Motor neuron (in vitro differentiated cells): Measurements from ENCODE around the gene RAB9A. TPM values are rescaled to one million over a fixed set of nuclear protein-coding genes. Genes with fewer than 3 reads are reported as not detected.
"Not testable (repeated sequence)": the region's sequence is repeated elsewhere in the genome, so short reads cannot be mapped to it uniquely, and the experiment has no call there.

Source experiments
- ATAC-seq, 8 experiments: fragments of 200-7000 bp; cut with Tn5 transposase; replicated peaks in 6 of 8; 2 replicates each; pipeline ENCODE4 v1.8.0; 2021; ENCODE audit warnings: mild to moderate bottlenecking in 8 of 8, moderate library complexity in 8 of 8
- H3K27ac ChIP-seq, 2 donors: fragments of 250-450 bp; sonication (Bioruptor Pico); 2 replicates each; pipeline ENCODE4 v1.9.0; 2021; ENCODE audit warnings: antibody characterized with exemption in 2 of 2, mild to moderate bottlenecking in 2 of 2, moderate library complexity in 1 of 2
- H3K4me1 ChIP-seq, 2 donors: fragments of 250-450 bp; sonication (Bioruptor Pico); replicated peaks in 1 of 2; 2 replicates each; pipeline ENCODE4 v1.6.1; 2021; ENCODE audit warnings: antibody characterized with exemption in 2 of 2, mild to moderate bottlenecking in 2 of 2, moderate library complexity in 1 of 2
- H3K4me3 ChIP-seq, 5 donors: fragments of 250-450 bp; sonication (Bioruptor Pico); 2 replicates each; pipeline ENCODE4 v1.9.0; 2021; ENCODE audit warnings: antibody characterized with exemption in 5 of 5, mild to moderate bottlenecking in 5 of 5, moderate library complexity in 4 of 5
- WGBS, 10 experiments: fragments of 450-650 bp; shearing (Covaris generic); methylation state at CpG; one replicate each; pipeline ENCODE4 v1.0.0; 2022; 5-methylcytosine and 5-hydroxymethylcytosine counted together
- in situ Hi-C, 9 experiments: fragments of 400-800 bp; cut with MboI; loops; one replicate each; pipeline ENCODE4 v1.15.0; 2021; ENCODE audit warnings: low sequenced_read_pairs in 9 of 9, low pct_unique_long_range_greater_than_20kb in 2 of 9; ENCODE audit not compliant: unreplicated experiment in 9 of 9
- total RNA-seq, 8 experiments: library from RNA; unstranded; fragments of 300-600 nt; gene quantifications; 2 replicates each; pipeline versions ENCODE4 v1.2.3 to v1.2.4, GENCODE V29; 2022

Gene RAB9A
- total RNA-seq, 8 experiments from 2014 or later, result 10.4 to 29.6 (median 15.0) TPM

GRCh38 chrX:13654116-13654515 is 34.8 kb upstream of the RAB9A start:
- Histone ChIP-seq H3K4me1 (peaks cover 2 to 15% of the 10 kb centered on the region in 2 donors), H3K4me3 (peak overlapping the region in 4 of 5 donors; percentile 52 to 82 (median 58)), H3K27ac (peak overlapping the region in 1 of 2 donors; percentile 93)
- in situ Hi-C loops, result loop anchor here in 2 of 9 experiments (25.0 kb wide), 1 partner anchor 383 kb away; the partner anchor contains the start of gene GEMIN8 (in 2 of the 2)
- ATAC-seq, result no peak

- Histone ChIP-seq H3K4me3 (no peak overlapping the region), H3K27ac (no peak overlapping the region), H3K4me1 (peaks cover 2 to 15% of the 10 kb centered on the region in 2 donors)
- WGBS, 10 experiments, result no CpG with 5 or more reads among the region's 3 CpGs
- in situ Hi-C loops, result loop anchor here in 2 of 9 experiments (25.0 kb wide), 1 partner anchor 382 kb away; the partner anchor contains the start of gene GEMIN8 (in 2 of the 2)
- ATAC-seq, result no peak
Observed at GRCh38 chrX:13655674-13656073, 33.3 kb upstream of the RAB9A start.

- ATAC-seq, result peak in 2 of 8 experiments; percentile 30 to 55
- in situ Hi-C loops, result loop anchor here in 2 of 9 experiments (25.0 kb wide), 1 partner anchor 379 kb away; the partner anchor contains the start of gene GEMIN8 (in 2 of the 2)
Observed at GRCh38 chrX:13658602-13659001, 30.3 kb upstream of the RAB9A start.

GRCh38 chrX:13659063-13659462 is 29.9 kb upstream of the RAB9A start:
- Histone ChIP-seq H3K27ac (no peak overlapping the region), H3K4me1 (peaks cover 2 to 5% of the 10 kb centered on the region in 2 donors), H3K4me3 (no peak overlapping the region)
- ATAC-seq, result no peak
- in situ Hi-C loops, result loop anchor here in 2 of 9 experiments (25.0 kb wide), 1 partner anchor 378 kb away; the partner anchor contains the start of gene GEMIN8 (in 2 of the 2)
- WGBS, 10 experiments, result 0 to 100% (median 23%) methylated on average over 1 to 6 of the region's 6 CpGs; no CpG with 5 or more reads in 1 of the 10 experiments

More at GRCh38 chrX:13658602-13659001, 30.3 kb upstream of the RAB9A start:
- no peak overlapping the region for H3K27ac ChIP-seq
- H3K4me1 ChIP-seq, result peaks cover 2 to 8% of the 10 kb centered on the region in 2 donors
- 0 to 40% (median 4%) methylated on average over 1 to 2 of the region's 2 CpGs; no CpG with 5 or more reads in 6 of the 10 experiments for whole genome bisulfite sequencing, 10 experiments
- H3K4me3 ChIP-seq, result no peak overlapping the region

GRCh38 chrX:13661735-13662288 is 27.1 kb upstream of the RAB9A start:
- WGBS, 10 experiments, result 51 to 100% (median 96%) methylated on average over 1 to 6 of the region's 6 CpGs; no CpG with 5 or more reads in 5 of the 10 experiments
- H3K4me1 ChIP-seq, result no peaks in the 10 kb centered on the region
- ATAC-seq, result no peak
- no peak overlapping the region for H3K4me3 ChIP-seq
- no peak overlapping the region for H3K27ac ChIP-seq
- in situ Hi-C loops, result loop anchor here in 2 of 9 experiments (25.0 kb wide), 1 partner anchor 375 kb away; the partner anchor contains the start of gene GEMIN8 (in 2 of the 2)

- ATAC-seq, result peak in 1 of 8 experiments; percentile 26
- Histone ChIP-seq H3K27ac (no peak overlapping the region), H3K4me1 (no peaks in the 10 kb centered on the region), H3K4me3 (no peak overlapping the region)
- WGBS, 10 experiments, result 75 to 100% (median 90%) methylated on average over 1 to 6 of the region's 6 CpGs; no CpG with 5 or more reads in 5 of the 10 experiments
- in situ Hi-C loops, result loop anchor here in 2 of 9 experiments (25.0 kb wide), 1 partner anchor 375 kb away; the partner anchor contains the start of gene GEMIN8 (in 2 of the 2)
Observed at GRCh38 chrX:13662355-13662791, 26.6 kb upstream of the RAB9A start.

- in situ Hi-C loops, result loop anchor here in 2 of 9 experiments (25.0 kb wide), 1 partner anchor 373 kb away; the partner anchor contains the start of gene GEMIN8 (in 2 of the 2)
- no peak for ATAC-seq
- Histone ChIP-seq H3K4me1 (no peaks in the 10 kb centered on the region), H3K4me3 (no peak overlapping the region), H3K27ac (no peak overlapping the region)
- WGBS, 10 experiments, result 60 to 100% (median 90%) methylated on average over 1 to 3 of the region's 3 CpGs; no CpG with 5 or more reads in 5 of the 10 experiments
Observed at GRCh38 chrX:13664020-13664419, 24.9 kb upstream of the RAB9A start.

- no peaks in the 10 kb centered on the region for H3K4me1 ChIP-seq
- H3K4me3 ChIP-seq, result no peak overlapping the region
- 78 to 81% (median 81%) methylated on average over 1 to 3 of the region's 3 CpGs; no CpG with 5 or more reads in 6 of the 10 experiments for WGBS, 10 experiments
- ATAC-seq, result peak in 1 of 8 experiments; percentile 32
- in situ Hi-C loops, result loop anchor here in 2 of 9 experiments (25.0 kb wide), 1 partner anchor 370 kb away; the partner anchor contains the start of gene GEMIN8 (in 2 of the 2)
- H3K27ac ChIP-seq, result no peak overlapping the region
Observed at GRCh38 chrX:13666836-13667235, 22.1 kb upstream of the RAB9A start.

- no peak overlapping the region for H3K27ac ChIP-seq
- ATAC-seq, result no peak
- H3K4me3 ChIP-seq, result no peak overlapping the region
- no peaks in the 10 kb centered on the region for H3K4me1 ChIP-seq
- in situ Hi-C loops, result loop anchor here in 2 of 9 experiments (25.0 kb wide), 1 partner anchor 369 kb away; the partner anchor contains the start of gene GEMIN8 (in 2 of the 2)
Observed at GRCh38 chrX:13667919-13668318, 21.0 kb upstream of the RAB9A start.

- WGBS, 10 experiments, result 7 to 80% (median 72%) methylated on average over 3 to 7 of the region's 9 CpGs; no CpG with 5 or more reads in 7 of the 10 experiments
- H3K4me3 ChIP-seq, result no peak overlapping the region
- no peaks in the 10 kb centered on the region for H3K4me1 ChIP-seq
- ATAC-seq, result peak in 2 of 8 experiments; percentile 77 to 80
- H3K27ac ChIP-seq, result no peak overlapping the region
- in situ Hi-C loops, result loop anchor here in 2 of 9 experiments (25.0 kb wide), 1 partner anchor 368 kb away; the partner anchor contains the start of gene GEMIN8 (in 2 of the 2)
Observed at GRCh38 chrX:13669246-13669737, 19.6 kb upstream of the RAB9A start.

- WGBS, 10 experiments, result 67 to 98% methylated on average over 3 to 4 of the region's 8 CpGs; no CpG with 5 or more reads in 8 of the 10 experiments
- H3K27ac ChIP-seq, H3K4me1 ChIP-seq, ATAC-seq, H3K4me3 ChIP-seq: not testable (repeated sequence)
- in situ Hi-C loops, result loop anchor here in 2 of 9 experiments (25.0 kb wide), 1 partner anchor 368 kb away; the partner anchor contains the start of gene GEMIN8 (in 2 of the 2)
Observed at GRCh38 chrX:13669755-13670154, 19.2 kb upstream of the RAB9A start.

GRCh38 chrX:13670197-13670596 is 18.7 kb upstream of the RAB9A start:
- ATAC-seq, result no peak

GRCh38 chrX:13673016-13673415 is 15.9 kb upstream of the RAB9A start:
- Histone ChIP-seq H3K4me3 (no peak overlapping the region), H3K4me1 (no peaks in the 10 kb centered on the region), H3K27ac (no peak overlapping the region)
- ATAC-seq, result no peak
- in situ Hi-C loops, result loop anchor here in 2 of 9 experiments (25.0 kb wide), 1 partner anchor 364 kb away; the partner anchor contains the start of gene GEMIN8 (in 2 of the 2)

More at GRCh38 chrX:13670197-13670596, 18.7 kb upstream of the RAB9A start:
- Histone ChIP-seq H3K27ac (no peak overlapping the region), H3K4me3 (no peak overlapping the region), H3K4me1 (no peaks in the 10 kb centered on the region)
- WGBS, 10 experiments, result 86 to 100% (median 89%) methylated on average over 1 to 5 of the region's 5 CpGs; no CpG with 5 or more reads in 7 of the 10 experiments
- in situ Hi-C loops, result loop anchor here in 2 of 9 experiments (25.0 kb wide), 1 partner anchor 367 kb away; the partner anchor contains the start of gene GEMIN8 (in 2 of the 2)
